ENCODE data around the gene CTDP1. TPM values are rescaled to one million over a fixed set of nuclear protein-coding genes. Genes with fewer than 3 reads are reported as not detected.

The CTDP1 gene
- total RNA-seq, 2 donors from 2014 or later, result 8.8 to 21.8 TPM

DNA sequence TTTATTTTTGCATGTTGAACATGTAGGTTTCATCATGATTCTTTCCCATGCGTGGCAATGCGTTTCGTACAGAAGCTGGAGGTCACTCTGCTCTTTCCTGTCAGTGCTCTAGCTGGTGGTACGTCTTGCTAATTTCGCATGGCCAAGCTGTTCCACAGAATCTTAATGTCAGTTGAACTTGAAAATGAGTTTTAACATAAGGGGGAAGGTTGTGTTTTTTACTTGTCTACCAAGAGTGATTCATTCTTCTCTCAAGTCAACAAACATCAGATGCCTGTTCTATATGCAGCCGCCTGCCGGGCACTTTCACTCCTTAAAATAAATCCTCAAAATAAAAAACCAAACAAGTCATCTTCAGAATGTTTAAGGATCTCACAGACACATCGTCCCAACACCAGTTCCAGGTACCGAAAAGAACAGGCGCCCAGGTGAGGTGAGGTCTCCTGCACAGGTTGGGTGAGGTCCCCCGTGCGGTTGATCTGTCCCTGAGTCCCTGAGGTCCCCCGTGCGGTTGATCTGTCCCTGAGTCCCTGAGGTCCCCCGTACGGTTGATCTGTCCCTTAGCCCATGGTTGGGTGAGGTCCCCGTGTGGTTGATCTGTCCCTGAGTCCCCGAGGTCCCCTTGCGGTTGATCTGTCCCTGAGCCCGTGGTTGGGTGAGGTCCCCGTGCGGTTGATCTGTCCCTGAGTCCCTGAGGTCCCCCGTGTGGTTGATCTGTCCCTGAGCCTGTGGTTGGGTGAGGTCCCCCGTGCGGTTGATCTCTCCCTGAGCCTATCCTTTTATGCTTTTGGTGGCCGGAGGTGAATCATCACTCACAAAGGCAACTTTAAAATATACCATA lies 61.1 kb downstream of the CTDP1 start:
- Histone ChIP-seq H3K4me1 (no peaks in the 10 kb centered on the region), H3K4me3 (no peak overlapping the region), H3K27me3 (no peaks in the 10 kb centered on the region), H3K27ac (no peak overlapping the region), H3K36me3 (replicated peaks in 1 of 2; ENCODE audit: insufficient read depth in 1 of 2, low read depth in 2 of 2) (peaks cover 0 to 12% of the 10 kb centered on the region in 2 donors), H3K9me3 (no peaks in the 10 kb centered on the region)
- WGBS, 2 donors, result 90 to 91% methylated on average over 26 of the region's 26 CpGs
- no peak for DNase-seq
- intact Hi-C loops (cut with DNase I), result loop anchor here (10.0 kb wide), 1 partner anchor 64 kb away; no protein-coding TSS in a partner anchor
- ATAC-seq, result no peak
- TF ChIP-seq CTCF (IDR thresholded peaks at IDR 0.05) (no peak), POLR2A (IDR thresholded peaks at IDR 0.05) (no peak)

DNA sequence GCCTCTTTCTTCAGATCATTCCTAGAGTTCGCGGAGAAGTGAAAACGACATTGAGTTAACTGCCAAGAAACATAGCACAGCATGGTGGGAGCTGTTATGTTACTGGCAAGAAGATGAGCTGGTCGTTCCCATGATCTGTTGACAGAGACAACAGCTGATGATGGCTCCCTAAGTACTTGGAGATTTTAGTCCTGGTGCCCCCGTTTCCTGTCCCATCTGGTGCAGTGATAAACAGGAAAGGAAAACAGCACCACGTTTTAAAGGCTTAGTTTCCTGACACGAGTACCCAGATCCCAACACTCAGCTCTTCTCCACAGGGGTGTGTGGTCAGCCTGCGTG lies 61.7 kb downstream of the CTDP1 start:
- DNase-seq, result no peak
- intact Hi-C loops (cut with DNase I), result loop anchor here (10.0 kb wide), 1 partner anchor 63 kb away; no protein-coding TSS in a partner anchor
- Histone ChIP-seq H3K4me1 (no peaks in the 10 kb centered on the region), H3K27ac (no peak overlapping the region), H3K27me3 (no peaks in the 10 kb centered on the region), H3K4me3 (no peak overlapping the region), H3K9me3 (no peaks in the 10 kb centered on the region), H3K36me3 (replicated peaks in 1 of 2; ENCODE audit: insufficient read depth in 1 of 2, low read depth in 2 of 2) (peaks cover 0 to 12% of the 10 kb centered on the region in 2 donors)
- TF ChIP-seq POLR2A (IDR thresholded peaks at IDR 0.05) (no peak), CTCF (IDR thresholded peaks at IDR 0.05) (no peak)
- no peak for ATAC-seq
- 77 to 78% methylated on average over 7 to 8 of the region's 8 CpGs for WGBS, 2 donors

DNA sequence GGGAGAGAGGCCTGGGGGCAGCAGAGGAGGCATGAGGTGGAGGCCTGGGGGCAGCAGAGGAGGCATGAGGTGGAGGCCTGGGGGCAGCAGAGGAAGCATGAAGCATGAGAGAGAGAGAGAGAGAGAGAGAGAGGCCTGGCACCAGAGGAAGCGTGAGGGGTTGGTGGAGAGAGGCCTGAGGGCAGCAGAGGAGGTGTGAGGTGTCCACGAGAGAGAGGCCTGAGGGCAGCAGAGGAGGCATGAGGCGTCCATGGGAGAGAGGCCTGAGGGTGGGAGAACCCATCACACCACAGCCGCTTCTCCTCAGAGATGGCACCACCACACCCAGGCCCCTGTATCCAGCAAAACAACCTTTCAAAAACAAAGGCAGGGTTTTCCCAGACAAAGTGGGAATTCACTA lies 62.5 kb downstream of the CTDP1 start:
- TF ChIP-seq CTCF (IDR thresholded peaks at IDR 0.05) (no peak), POLR2A (IDR thresholded peaks at IDR 0.05) (no peak)
- H3K27me3 ChIP-seq, result no peaks in the 10 kb centered on the region
- DNase-seq (no peak), ATAC-seq (no peak)
- H3K4me3 ChIP-seq, result no peak overlapping the region
- no peak overlapping the region for H3K27ac ChIP-seq
- intact Hi-C loops (cut with DNase I), result loop anchor here (10.0 kb wide), 1 partner anchor 63 kb away; no protein-coding TSS in a partner anchor
- 97 to 100% methylated on average over 4 of the region's 4 CpGs for WGBS, 2 donors
- no peaks in the 10 kb centered on the region for H3K9me3 ChIP-seq
- H3K4me1 ChIP-seq, result no peaks in the 10 kb centered on the region
- H3K36me3 ChIP-seq (replicated peaks in 1 of 2; ENCODE audit: insufficient read depth in 1 of 2, low read depth in 2 of 2), result peaks cover 0 to 12% of the 10 kb centered on the region in 2 donors

DNA sequence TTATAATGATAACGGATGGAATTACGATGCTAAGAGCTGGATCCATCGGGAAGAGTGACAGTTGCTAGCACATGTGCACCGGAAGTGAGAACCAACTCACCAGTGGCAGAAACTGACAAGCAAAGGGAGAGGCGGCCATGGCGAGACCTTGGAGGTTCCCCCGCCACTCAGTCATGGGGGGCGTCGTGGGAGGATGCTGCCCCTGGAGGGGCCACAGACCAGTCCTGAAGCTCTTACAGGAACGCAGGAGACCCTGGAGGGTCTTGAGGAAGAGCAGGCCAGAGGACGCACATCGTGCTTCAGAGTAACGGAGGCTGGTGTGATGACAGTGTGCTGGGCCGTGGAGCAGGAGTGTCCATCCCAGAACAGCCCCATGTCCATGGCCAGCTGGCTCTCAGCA lies 65.0 kb downstream of the CTDP1 start:
- Histone ChIP-seq H3K9me3 (no peaks in the 10 kb centered on the region), H3K36me3 (replicated peaks in 1 of 2; ENCODE audit: insufficient read depth in 1 of 2, low read depth in 2 of 2) (peaks cover 0 to 2% of the 10 kb centered on the region in 2 donors), H3K27me3 (no peaks in the 10 kb centered on the region), H3K4me1 (no peaks in the 10 kb centered on the region), H3K27ac (no peak overlapping the region), H3K4me3 (no peak overlapping the region)
- no peak for TF ChIP-seq CTCF (IDR thresholded peaks at IDR 0.05)
- no peak for TF ChIP-seq POLR2A (IDR thresholded peaks at IDR 0.05)
- 92 to 97% methylated on average over 14 of the region's 14 CpGs for WGBS, 2 donors
- ATAC-seq (no peak), DNase-seq (no peak)
- intact Hi-C loops (cut with DNase I), result loop anchor here (10.0 kb wide), 1 partner anchor 60 kb away; no protein-coding TSS in a partner anchor

All from body of pancreas (tissue), 4 donors.